OCI-M1 (cell line): Measurements from ENCODE around the gene TMEM9B.
A peak's percentile ranks its signal among the peaks of the same experiment; 100 is the strongest.
"Not testable (repeated sequence)": the region's sequence is repeated elsewhere in the genome, so short reads cannot be mapped to it uniquely, and the experiment has no call there.

Experiments
- DNase-seq: peaks from one replicate; lab custom pipeline; 2025; lab: John Stamatoyannopoulos, UW

TMEM9B gene

GRCh38 chr11:8964324-8965320 lies at the start of gene TMEM9B:
Gene TMEM9B (minus strand): TSS chr11:8964442. CDS start chr11:8964313, 129 bp downstream.
- DNase-seq, result peak; percentile 92

DNA sequence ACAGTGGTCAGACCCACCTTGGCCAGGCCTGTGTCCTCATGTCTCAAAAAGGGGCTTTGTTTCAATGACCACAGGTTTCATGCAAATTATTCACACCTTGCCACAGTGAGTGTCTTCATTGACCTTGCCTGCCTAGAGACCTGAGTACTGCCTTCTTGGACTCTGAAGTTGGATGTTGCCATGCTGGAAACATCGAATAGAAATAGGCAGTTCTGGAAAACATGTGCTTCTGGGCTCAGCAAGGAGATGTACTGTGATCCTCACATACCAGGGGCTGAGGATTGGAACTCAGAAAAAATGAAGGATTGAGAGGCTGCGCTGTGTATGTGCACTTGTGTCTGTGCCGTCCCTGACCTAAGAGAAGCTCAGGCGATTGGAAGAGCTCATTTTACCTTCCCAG lies 49.1 kb upstream of the TMEM9B start:
- no peak for DNase-seq

GRCh38 chr11:9009538-9009937 lies 45.3 kb upstream of the TMEM9B start:
- DNase-seq, result not testable (repeated sequence)

DNA sequence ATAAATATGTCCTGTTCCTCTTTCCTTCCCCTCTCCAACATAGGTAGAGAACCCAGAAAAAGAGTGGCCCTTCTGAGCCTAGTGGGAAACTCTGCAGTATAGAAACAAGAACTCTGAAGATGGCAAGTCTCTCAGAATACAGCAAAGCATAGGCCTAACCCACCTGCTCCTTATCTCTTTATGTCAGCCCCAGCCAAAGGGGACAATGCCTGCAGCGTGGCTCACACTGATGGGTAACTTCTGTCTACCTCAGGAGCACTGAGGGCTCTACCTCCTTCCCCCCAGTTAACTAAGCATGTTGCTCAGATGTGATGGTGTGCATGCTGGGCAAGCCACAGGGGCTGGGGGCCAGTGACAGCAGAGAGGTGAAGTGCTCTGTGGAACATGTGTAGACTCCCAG lies 44.4 kb upstream of the TMEM9B start:
- DNase-seq, result no peak

GRCh38 chr11:9008011-9008550 lies 43.8 kb upstream of the TMEM9B start:
- DNase-seq, result no peak

DNA sequence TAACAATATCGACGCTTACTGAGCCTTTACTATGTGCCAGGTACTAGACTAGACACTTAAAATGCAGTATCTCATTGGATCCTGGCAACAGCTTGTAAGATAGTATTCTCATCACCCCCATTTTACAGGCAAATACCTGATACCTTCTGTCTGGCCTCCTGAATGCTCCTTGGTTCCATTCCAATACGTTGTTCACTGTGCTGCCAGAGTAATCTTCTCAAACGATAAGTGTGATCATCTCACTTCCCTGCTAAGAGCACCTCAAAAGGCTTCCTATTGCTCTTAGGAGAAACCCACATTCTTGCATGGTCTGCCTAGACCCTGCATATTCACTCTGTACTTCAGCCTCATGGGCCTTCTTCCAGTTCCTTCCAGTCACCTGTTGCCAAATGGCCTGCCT lies 40.8 kb upstream of the TMEM9B start:
- no peak for DNase-seq

DNA sequence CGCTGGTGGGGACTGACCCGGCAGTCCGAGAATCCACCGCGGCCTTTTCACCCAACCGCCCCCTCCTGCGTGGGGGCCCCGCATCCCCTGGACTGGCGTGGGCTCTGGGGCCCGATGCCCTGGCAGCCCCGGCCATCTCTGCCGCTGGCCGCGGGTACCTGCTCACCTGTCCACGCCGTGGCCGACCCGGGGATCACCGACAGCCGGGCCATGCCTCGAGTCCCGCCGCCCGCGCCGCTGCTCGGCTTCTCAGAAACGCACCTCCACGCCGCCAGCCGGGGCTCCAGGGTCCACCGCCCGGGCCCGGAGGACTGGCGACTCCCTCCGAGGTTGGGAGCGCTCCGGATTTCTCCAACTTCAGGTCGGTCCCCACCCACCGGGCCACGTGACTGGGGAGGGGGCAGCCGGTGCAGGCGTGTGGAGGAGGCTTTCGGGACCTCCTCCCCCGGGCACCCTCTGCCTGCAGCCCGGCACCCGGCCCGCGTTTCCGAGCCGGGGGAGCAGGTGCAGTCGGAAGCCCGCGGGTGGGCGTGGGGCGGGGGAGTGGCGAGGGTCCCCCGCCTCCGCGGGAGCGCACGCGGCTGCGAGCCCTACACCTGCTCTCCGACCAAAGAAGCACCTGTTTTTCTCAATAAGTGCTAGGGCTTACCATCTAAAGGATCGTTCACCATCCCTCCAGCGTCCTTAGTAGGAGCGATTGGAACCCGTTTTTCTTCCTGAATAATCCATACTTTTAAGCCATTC lies 40.1 kb upstream of the TMEM9B start:
- no peak for DNase-seq

DNA sequence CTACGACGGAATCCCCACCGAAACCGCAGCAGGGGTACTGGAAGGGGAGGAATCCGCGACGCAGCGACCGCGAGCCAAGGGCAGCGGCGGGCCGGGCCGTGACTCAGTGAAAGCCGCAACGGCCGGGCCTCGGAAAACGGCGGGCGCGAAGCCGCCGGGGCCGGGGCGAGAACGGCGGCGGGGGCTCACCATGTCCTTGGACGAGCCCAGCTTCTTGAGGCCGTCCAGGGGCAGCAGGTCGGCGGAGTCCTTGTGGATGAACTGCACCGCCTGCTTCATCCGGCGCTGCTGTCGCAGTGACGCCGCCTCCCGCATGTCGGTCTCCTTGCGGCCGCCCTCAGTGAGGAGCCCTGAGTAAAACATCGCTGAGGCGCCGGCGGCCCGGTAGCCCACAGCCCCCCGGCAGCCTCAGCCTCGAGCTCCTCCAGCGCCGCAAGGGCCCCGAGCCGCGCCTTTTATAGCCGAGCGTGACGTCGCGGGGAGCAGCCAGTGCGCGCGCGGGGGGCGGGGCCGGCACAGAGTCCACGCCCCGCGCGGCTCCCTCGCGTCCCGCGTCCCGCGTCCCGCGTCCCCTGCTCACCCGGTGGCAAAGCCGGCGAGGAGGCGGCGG lies 39.4 kb upstream of the TMEM9B start, which contains the start of gene NRIP3:
Gene NRIP3 (minus strand): TSS at position 429 of the 610 bp plus-strand sequence. CDS start 66 bp downstream, at position 363.
- DNase-seq, result peak; percentile 31

DNA sequence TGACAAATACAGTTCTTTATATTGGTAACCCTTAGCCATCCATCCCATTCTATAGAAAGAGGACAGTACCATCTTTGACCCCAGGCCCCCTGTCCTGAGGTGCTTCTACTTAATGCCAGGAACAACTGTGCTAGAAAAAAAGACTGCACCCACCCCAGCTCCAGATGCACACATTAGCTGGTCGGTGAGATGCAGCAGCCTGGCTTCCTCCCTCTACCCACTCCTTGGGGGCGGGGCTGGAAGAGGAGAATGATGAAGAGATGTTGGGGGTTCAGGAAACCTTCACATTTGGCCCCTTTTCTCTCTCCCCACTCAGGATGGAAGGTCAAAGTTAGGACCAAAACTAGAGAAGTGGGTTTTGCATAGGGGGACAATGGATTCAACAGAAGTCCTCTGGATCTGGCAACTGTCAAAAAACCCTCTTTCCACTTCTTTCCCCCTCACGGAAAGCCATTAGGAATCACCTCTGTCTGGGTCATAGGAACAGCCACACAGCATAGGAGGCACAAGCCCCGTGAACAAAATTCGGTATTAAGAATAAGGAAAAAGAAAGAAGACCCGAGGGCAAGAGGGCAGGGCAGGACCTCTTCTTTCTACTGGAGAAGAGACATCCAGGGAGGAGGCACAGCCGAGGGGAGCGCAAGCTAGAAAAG lies 38.8 kb upstream of the TMEM9B start:
- DNase-seq, result no peak

- peak; percentile 84 for DNase-seq
These were observed 37.5 kb upstream of the TMEM9B start for GRCh38 chr11:9001736-9002135.

DNA sequence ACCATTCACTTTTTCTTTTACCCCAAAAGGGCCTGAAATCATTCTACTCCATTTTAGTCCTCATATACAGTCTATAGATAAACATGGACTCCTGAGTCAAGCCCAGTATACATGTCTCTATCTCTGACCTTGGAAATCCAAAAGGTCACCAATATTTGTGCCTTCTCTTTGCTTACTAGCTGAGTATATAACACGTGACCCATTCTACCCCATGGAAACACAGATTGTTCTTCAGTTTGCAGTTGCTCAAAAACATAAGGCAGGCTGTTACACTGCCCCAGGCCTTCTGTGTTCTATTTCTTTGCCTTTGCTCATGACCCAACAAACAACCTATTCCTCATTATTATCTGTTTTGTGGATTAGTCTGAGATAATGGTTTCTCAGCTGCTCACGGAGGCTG lies 33.8 kb upstream of the TMEM9B start:
- no peak for DNase-seq

DNA sequence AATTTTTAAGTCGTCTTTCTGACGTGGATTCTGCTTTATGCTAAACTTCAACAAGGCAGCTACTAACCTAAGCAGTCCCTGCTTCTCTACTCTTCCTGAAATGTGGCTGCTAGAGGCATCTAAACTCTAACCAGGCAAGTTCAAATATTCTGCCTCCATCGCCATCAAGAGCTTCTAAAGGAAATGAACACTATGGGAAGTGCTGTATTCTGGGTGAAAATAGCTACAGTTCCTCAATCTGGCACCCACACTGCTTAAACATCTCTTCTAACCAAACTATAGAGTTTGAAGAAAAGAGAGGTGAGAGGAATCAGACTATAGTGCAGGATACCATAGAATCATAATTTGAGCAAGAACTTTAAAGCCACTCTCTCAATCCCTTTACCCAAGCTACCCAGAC lies 33.2 kb upstream of the TMEM9B start:
- DNase-seq, result no peak

DNA sequence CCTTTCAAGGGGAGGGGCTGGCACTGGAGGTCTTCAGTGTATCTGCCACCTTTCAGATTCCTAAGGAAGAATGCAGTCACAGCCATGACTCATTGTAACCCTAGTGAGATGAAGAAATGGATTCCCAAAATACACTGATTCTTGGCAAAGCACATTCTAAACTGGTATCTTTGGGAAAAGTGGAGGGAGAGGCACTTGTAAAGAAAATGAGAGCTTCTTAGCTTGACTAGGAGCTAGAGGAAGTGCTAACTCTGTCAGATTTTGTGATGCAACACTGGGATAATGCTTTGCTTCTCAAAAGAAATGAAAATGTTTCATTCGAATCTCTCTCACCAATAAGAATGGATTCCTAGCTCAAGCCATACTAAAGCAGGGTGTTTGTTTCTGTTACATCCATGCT lies 25.2 kb upstream of the TMEM9B start:
- peak; percentile 79 for DNase-seq

DNA sequence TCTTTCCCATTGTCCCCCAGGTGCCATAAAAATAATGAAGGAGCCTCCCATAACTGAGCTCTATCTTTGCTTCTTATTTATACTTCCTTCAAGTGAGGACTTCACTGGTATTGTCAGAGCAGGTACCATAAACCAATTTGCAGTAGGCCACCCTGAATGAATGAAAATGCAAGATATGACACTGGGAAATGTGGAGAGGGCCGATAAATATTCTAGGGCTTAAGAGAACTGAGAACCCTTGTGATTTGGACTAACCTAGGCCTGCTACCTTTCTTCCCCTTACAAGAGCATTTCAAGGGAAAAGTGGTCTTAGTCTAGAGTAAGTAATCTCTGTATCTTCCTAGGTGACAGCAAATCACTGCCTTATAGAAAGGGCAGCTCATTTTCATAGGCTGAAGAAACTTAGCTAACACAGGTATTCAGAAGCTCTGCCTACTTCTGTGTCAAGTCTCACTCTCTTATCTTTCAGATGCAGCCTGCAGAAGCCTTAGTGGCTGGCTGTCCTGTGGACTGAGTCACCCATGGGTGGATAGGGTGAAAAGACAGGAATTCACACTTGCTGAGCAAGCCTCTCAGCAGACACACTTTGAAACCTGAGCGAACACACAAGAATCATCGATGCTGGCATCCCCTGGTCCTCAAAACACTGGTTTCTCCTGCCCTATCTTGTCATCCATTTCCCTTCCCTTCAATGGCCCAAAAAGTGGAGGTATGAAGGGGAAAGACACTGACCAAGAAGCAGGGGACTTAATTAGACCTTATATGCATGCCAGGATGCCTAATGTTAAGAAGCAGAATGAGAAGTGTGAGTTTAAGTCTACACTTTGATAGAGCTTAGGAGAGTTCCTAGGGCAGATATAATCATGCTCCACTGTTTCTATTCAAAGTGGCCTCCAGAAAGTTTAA lies 24.3 kb upstream of the TMEM9B start:
- peak; percentile 87 for DNase-seq

DNA sequence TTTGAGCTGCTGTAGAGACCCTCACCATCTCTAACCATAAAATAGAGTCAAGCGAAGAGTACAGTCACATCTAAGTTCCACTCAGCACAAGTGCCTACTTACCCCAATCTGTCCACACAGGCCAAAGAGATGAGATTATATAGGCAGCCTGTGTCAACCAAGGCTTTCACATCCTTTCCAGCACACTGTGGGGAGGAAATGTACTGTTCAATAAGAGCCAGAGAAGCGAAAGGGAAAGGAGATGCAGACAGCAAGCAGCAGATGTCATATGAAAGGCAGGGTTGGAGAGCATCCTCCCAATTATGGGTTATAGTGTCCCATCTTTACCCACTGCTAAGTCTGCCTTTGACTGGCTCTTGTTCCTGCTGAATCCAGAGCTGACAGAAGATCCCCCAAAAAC lies 23.2 kb upstream of the TMEM9B start:
- no peak for DNase-seq

DNA sequence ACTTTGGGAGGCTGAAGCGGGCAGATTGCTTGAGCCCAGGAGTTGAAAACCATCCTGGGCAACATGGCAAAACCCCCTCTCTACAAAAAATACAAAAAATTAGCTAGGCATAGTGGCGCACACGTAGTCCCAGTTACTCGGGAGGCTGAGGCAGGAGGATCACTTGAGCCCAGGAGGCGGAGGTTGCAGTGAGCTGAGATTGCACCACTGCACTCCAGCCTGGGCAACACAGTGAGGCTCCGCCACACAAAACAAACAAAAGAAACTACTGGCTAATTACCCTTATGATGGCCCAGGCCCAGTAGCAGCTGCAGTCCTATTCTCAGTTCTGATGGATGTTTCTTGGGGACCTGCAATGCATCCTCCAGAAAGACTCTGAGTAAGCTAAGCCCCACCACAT lies 22.5 kb upstream of the TMEM9B start:
- not testable (repeated sequence) for DNase-seq

- no peak for DNase-seq
These were observed 21.2 kb upstream of the TMEM9B start for GRCh38 chr11:8985462-8985861.

- no peak for DNase-seq
These were observed 19.3 kb upstream of the TMEM9B start for GRCh38 chr11:8983552-8983951.

DNA sequence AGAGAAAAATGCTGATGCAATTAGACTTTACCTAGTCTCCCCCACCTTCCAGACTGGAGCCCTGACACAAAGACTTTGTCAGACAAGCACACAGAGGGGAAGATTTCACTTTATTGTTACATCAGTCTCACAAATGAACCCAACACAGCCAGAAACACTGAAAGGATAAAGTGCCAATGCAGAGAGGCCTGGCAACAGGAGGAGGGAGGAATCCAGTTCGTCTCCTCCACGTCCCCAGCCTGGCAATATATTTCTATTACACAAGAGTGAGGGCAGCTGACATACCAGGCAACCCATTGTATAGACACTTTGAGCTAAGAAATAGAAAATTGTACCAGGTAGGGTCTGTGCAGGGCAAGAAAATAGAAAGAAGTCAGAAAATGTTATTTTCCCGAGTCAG lies 16.2 kb upstream of the TMEM9B start:
- DNase-seq, result no peak

- not testable (repeated sequence) for DNase-seq
These were observed 15.1 kb upstream of the TMEM9B start for GRCh38 chr11:8979365-8979764.

- peak; percentile 16 for DNase-seq
These were observed 8.9 kb upstream of the TMEM9B start for GRCh38 chr11:8973121-8973520.
